Kidney epithelial cell (primary cell): ENCODE results near the gene STPG3. TPM values are rescaled to one million over a fixed set of nuclear protein-coding genes. Genes with fewer than 3 reads are reported as not detected.
"Not testable (repeated sequence)": the region's sequence is repeated elsewhere in the genome, so short reads cannot be mapped to it uniquely, and the experiment has no call there.

Experiments
- DNase-seq: peaks from one replicate; pipeline ENCODE4 v3.0.0-alpha.2; 2010; ENCODE audit warnings: low read depth
- H3K27me3 ChIP-seq: 2 replicates; pipeline ENCODE4 v1.6.0; 2011; ENCODE audit warnings: low read length; ENCODE audit not compliant: control insufficient read depth, insufficient read depth
- H3K36me3 ChIP-seq: 2 replicates; pipeline ENCODE4 v1.5.1; 2011; ENCODE audit warnings: low read length; ENCODE audit not compliant: control insufficient read depth, insufficient read depth
- H3K4me3 ChIP-seq: 2 replicates; pipeline ENCODE4 v1.5.1; 2011; ENCODE audit warnings: low read depth, mild to moderate bottlenecking, control low read depth, low read length
- CTCF ChIP-seq: IDR thresholded peaks from 2 replicates; pipeline ENCODE4 v1.5.1; 2011; ENCODE audit warnings: mild to moderate bottlenecking, moderate library complexity, low read length, control low read depth, inconsistent platforms; ENCODE audit not compliant: insufficient read depth, poor library complexity, severe bottlenecking
- total RNA-seq: library from RNA; depleted of rRNA; stranded (reverse); fragments of >200 nt; gene quantifications from 2 replicates; pipeline ENCODE4 v1.2.3, GENCODE V29; 2015

Gene STPG3
- total RNA-seq, 1 donor from 2014 or later, result not detected

- Histone ChIP-seq H3K36me3 (no peaks in the 10 kb centered on the region), H3K4me3 (peak within 1 kb of the TSS; percentile 67), H3K27me3 (no peaks in the 10 kb centered on the region)
- no peak for TF ChIP-seq CTCF
- no peak for DNase-seq
These were observed 3.8 kb downstream of the STPG3 start, which contains the start of gene NELFB for GRCh38 chr9:137254624-137255447. Gene NELFB (plus strand): TSS chr9:137255327.

- Histone ChIP-seq H3K36me3 (no peaks in the 10 kb centered on the region), H3K27me3 (no peaks in the 10 kb centered on the region), H3K4me3 (peak overlapping the region; percentile 67)
- no peak for TF ChIP-seq CTCF
- DNase-seq, result no peak
These were observed 4.5 kb downstream of the STPG3 start for GRCh38 chr9:137255448-137256114.

- Histone ChIP-seq H3K27me3 (no peaks in the 10 kb centered on the region), H3K4me3 (peak overlapping the region; percentile 67), H3K36me3 (no peaks in the 10 kb centered on the region)
- DNase-seq, result no peak
- no peak for TF ChIP-seq CTCF
These were observed 5.3 kb downstream of the STPG3 start for GRCh38 chr9:137256362-137256761.

- H3K4me3 ChIP-seq, result no peak overlapping the region
- no peaks in the 10 kb centered on the region for H3K27me3 ChIP-seq
- no peak for DNase-seq
- no peak for TF ChIP-seq CTCF
- H3K36me3 ChIP-seq, result no peaks in the 10 kb centered on the region
These were observed 5.8 kb downstream of the STPG3 start for GRCh38 chr9:137256856-137257255.

GRCh38 chr9:137262173-137262908, 11.3 kb downstream of the STPG3 start:
- H3K4me3 ChIP-seq, DNase-seq, H3K36me3 ChIP-seq, H3K27me3 ChIP-seq: not testable (repeated sequence)
- peak; percentile 47 for TF ChIP-seq CTCF
